Transverse colon (tissue), 4 donors: ENCODE data around the gene PLEKHH2. TPM values are rescaled to one million over a fixed set of nuclear protein-coding genes. Genes with fewer than 3 reads are reported as not detected.

Source experiments
- DNase-seq: peaks from one replicate; pipeline ENCODE4 v3.0.0-alpha.2; 2019
- H3K27ac ChIP-seq, 4 donors: fragments of 200-600 bp; sonication (generic); 2 replicates each; pipeline ENCODE4 v1.5.1; 2016 to 2018; ENCODE audit warnings: inconsistent platforms in 4 of 4
- H3K27me3 ChIP-seq: fragments of 200-600 bp; sonication (generic); 2 replicates; pipeline ENCODE4 v1.5.1; 2017; ENCODE audit warnings: inconsistent platforms
- H3K36me3 ChIP-seq, 4 donors: fragments of 200-600 bp; sonication (generic); 2 replicates each; pipeline ENCODE4 v1.5.1; 2017 to 2019; ENCODE audit warnings: inconsistent platforms in 4 of 4
- H3K4me1 ChIP-seq, 4 donors: fragments of 200-600 bp; sonication (generic); 2 replicates each; pipeline ENCODE4 v1.5.1; 2017 to 2020; ENCODE audit warnings: inconsistent platforms in 4 of 4
- H3K4me3 ChIP-seq, 4 donors: fragments of 200-600 bp; sonication (generic); 1 replicate in 1 of 4; 2 replicates in 3 of 4; pipeline versions ENCODE4 v1.5.1 to v1.6.1; 2017 to 2019; ENCODE audit warnings: inconsistent platforms in 4 of 4
- H3K9me3 ChIP-seq, 2 donors: fragments of 200-600 bp; sonication (generic); 2 replicates each; pipeline ENCODE4 v1.5.1; 2017 to 2019; ENCODE audit warnings: inconsistent platforms in 2 of 2
- CTCF ChIP-seq, 5 experiments: fragments of 200-600 bp in 3 of 5; fragments of 450-650 bp in 2 of 5; sonication (generic) in 3 of 5; IDR thresholded peaks; 1 replicate in 2 of 5; 2 replicates in 3 of 5; pipeline ENCODE4 v1.5.1; 2016 to 2017; ENCODE audit warnings: antibody characterized with exemption in 5 of 5, inconsistent platforms in 3 of 5, mild to moderate bottlenecking in 2 of 5, moderate library complexity in 1 of 5
- EP300 ChIP-seq: sonication (generic); formaldehyde crosslinking; IDR thresholded peaks from one replicate; pipeline ENCODE4 v1.6.1; 2017; ENCODE audit warnings: antibody characterized with exemption, low read depth
- POLR2A ChIP-seq: fragments of 450-650 bp; IDR thresholded peaks from one replicate; pipeline ENCODE4 v1.6.1; 2016; ENCODE audit warnings: antibody characterized with exemption, mild to moderate bottlenecking, moderate library complexity
- POLR2AphosphoS5 ChIP-seq, 3 donors: sonication (generic); formaldehyde crosslinking; IDR thresholded peaks; one replicate each; pipeline ENCODE4 v1.6.1; 2016; ENCODE audit warnings: antibody characterized with exemption in 3 of 3
- WGBS, 2 donors: methylation state at CpG; one replicate each; pipeline ENCODE4 v1.1.5; 2018; ENCODE audit warnings: low coverage in 1 of 2; 5-methylcytosine and 5-hydroxymethylcytosine counted together
- in situ Hi-C, 4 donors: fragments of 200-750 bp; cut with MboI; loops; one replicate each; pipeline versions ENCODE4 v1.15.0 to v1.15.1; 2017; ENCODE audit warnings: low sequenced_read_pairs in 3 of 4, low pct_ligation_motif_present in 1 of 4, low pct_unique_long_range_greater_than_20kb in 1 of 4
- intact Hi-C: fragments of 100-400 bp; cut with DNase I; formaldehyde crosslinking; loops from one replicate; pipeline ENCODE4 v1.15.1; 2023; ENCODE audit warnings: low total_unique reads
- total RNA-seq, 4 donors: library from RNA; depleted of rRNA; stranded (reverse); fragments of >200 nt; gene quantifications; one replicate each; pipeline ENCODE4 v1.1.0, GENCODE V29; 2016

PLEKHH2 gene
- total RNA-seq, 4 donors from 2014 or later = 7.2 to 32.4 (median 12.3) TPM

- no peak overlapping the region for H3K4me3 ChIP-seq
- no peak for TF ChIP-seq EP300
- no peak for TF ChIP-seq POLR2AphosphoS5 (IDR thresholded peaks at IDR 0.05)
- TF ChIP-seq POLR2A = no peak
- no peak for TF ChIP-seq CTCF (IDR thresholded peaks at IDR 0.05)
- peaks cover 0 to 11% (median 1%) of the 10 kb centered on the region in 4 donors for H3K4me1 ChIP-seq
- intact Hi-C loops = no loop called here
- no peak overlapping the region for H3K27ac ChIP-seq
- 70 to 77% methylated on average over 2 of the region's 2 CpGs for WGBS, 2 donors
- in situ Hi-C loops = no loop called here
- no peaks in the 10 kb centered on the region for H3K27me3 ChIP-seq
- H3K36me3 ChIP-seq = peaks cover 0 to 2% (median 0%) of the 10 kb centered on the region in 4 donors
- no peaks in the 10 kb centered on the region for H3K9me3 ChIP-seq
- DNase-seq = no peak
Measured at GRCh38 chr2:43810452-43810851, 173.4 kb downstream of the PLEKHH2 start.

GRCh38 chr2:43810888-43811287 lies 173.8 kb downstream of the PLEKHH2 start:
- WGBS, 2 donors = 43 to 63% methylated on average over 1 of the region's 1 CpG
- H3K4me3 ChIP-seq = no peak overlapping the region
- intact Hi-C loops (no loop called here), in situ Hi-C loops (no loop called here)
- no peaks in the 10 kb centered on the region for H3K36me3 ChIP-seq
- no peak for DNase-seq
- peaks cover 0 to 11% (median 1%) of the 10 kb centered on the region in 4 donors for H3K4me1 ChIP-seq
- TF ChIP-seq POLR2AphosphoS5 (IDR thresholded peaks at IDR 0.05) (no peak), CTCF (IDR thresholded peaks at IDR 0.05) (no peak), EP300 (no peak), POLR2A (no peak)
- H3K27me3 ChIP-seq = no peaks in the 10 kb centered on the region
- no peaks in the 10 kb centered on the region for H3K9me3 ChIP-seq
- H3K27ac ChIP-seq = no peak overlapping the region

- in situ Hi-C loops = no loop called here
Measured at GRCh38 chr2:43812006-43812405, 174.9 kb downstream of the PLEKHH2 start.

GRCh38 chr2:43812947-43813346 lies 175.9 kb downstream of the PLEKHH2 start:
- in situ Hi-C loops (no loop called here), intact Hi-C loops (no loop called here)
- Histone ChIP-seq H3K27me3 (no peaks in the 10 kb centered on the region), H3K36me3 (no peaks in the 10 kb centered on the region), H3K4me3 (no peak overlapping the region), H3K9me3 (no peaks in the 10 kb centered on the region), H3K27ac (no peak overlapping the region), H3K4me1 (peaks cover 0 to 8% (median 0%) of the 10 kb centered on the region in 4 donors)
- DNase-seq = no peak
- WGBS, 2 donors = 56 to 80% methylated on average over 1 to 2 of the region's 2 CpGs
- TF ChIP-seq POLR2AphosphoS5 (IDR thresholded peaks at IDR 0.05) (no peak), POLR2A (no peak), EP300 (no peak), CTCF (IDR thresholded peaks at IDR 0.05) (no peak)

More at GRCh38 chr2:43812006-43812405, 174.9 kb downstream of the PLEKHH2 start:
- H3K27me3 ChIP-seq = no peaks in the 10 kb centered on the region
- no peaks in the 10 kb centered on the region for H3K9me3 ChIP-seq
- no peaks in the 10 kb centered on the region for H3K36me3 ChIP-seq
- peaks cover 0 to 11% (median 0%) of the 10 kb centered on the region in 4 donors for H3K4me1 ChIP-seq
- intact Hi-C loops = no loop called here
- TF ChIP-seq EP300 = no peak
- no peak for TF ChIP-seq POLR2AphosphoS5 (IDR thresholded peaks at IDR 0.05)
- TF ChIP-seq CTCF (IDR thresholded peaks at IDR 0.05) = no peak
- TF ChIP-seq POLR2A = no peak
- H3K4me3 ChIP-seq = no peak overlapping the region
- DNase-seq = no peak
- H3K27ac ChIP-seq = no peak overlapping the region
- WGBS, 2 donors = 62 to 80% methylated on average over 2 of the region's 2 CpGs
